ENCODE measurements around the gene XYLT2. TPM values are rescaled to one million over a fixed set of nuclear protein-coding genes. Genes with fewer than 3 reads are reported as not detected.

XYLT2 gene
- total RNA-seq, 2 experiments from 2014 or later: 29.0 to 31.9 TPM

- peaks cover 1% of the 10 kb centered on the region for H3K36me3 Mint-ChIP-seq
- no peak overlapping the region for H3K4me3 Mint-ChIP-seq
- no peaks in the 10 kb centered on the region for H3K9me3 Mint-ChIP-seq
- H3K27me3 Mint-ChIP-seq: no peaks in the 10 kb centered on the region
- POLR2A ChIA-PET: interaction anchor here (1.2 to 1.4 kb wide), 2 partner anchors 8 to 32 kb away, joined by 3 to 4 read pairs; partner anchors contain the start of gene LRRC59
- DNase-seq: no peak
- H3K27ac Mint-ChIP-seq: no peak overlapping the region
- ATAC-seq (ENCODE audit: low read depth): no peak
- peaks cover 16% of the 10 kb centered on the region for H3K4me1 Mint-ChIP-seq
Observed at GRCh38 chr17:50365649-50366393, 19.9 kb downstream of the XYLT2 start.

- H3K27me3 Mint-ChIP-seq: no peaks in the 10 kb centered on the region
- ATAC-seq (ENCODE audit: low read depth): no peak
- no peak for DNase-seq
- no peak overlapping the region for H3K4me3 Mint-ChIP-seq
- no peak overlapping the region for H3K27ac Mint-ChIP-seq
- no peaks in the 10 kb centered on the region for H3K9me3 Mint-ChIP-seq
- peaks cover 9% of the 10 kb centered on the region for H3K36me3 Mint-ChIP-seq
- POLR2A ChIA-PET: no interaction called here
- H3K4me1 Mint-ChIP-seq: peaks cover 20% of the 10 kb centered on the region
Observed at GRCh38 chr17:50367401-50367800, 21.5 kb downstream of the XYLT2 start.

GRCh38 chr17:50370052-50370451 lies 24.1 kb downstream of the XYLT2 start:
- no peak for ATAC-seq (ENCODE audit: low read depth)
- Mint-ChIP-seq H3K4me1 (peaks cover 21% of the 10 kb centered on the region), H3K27ac (no peak overlapping the region), H3K27me3 (no peaks in the 10 kb centered on the region), H3K9me3 (no peaks in the 10 kb centered on the region), H3K4me3 (no peak overlapping the region), H3K36me3 (peaks cover 9% of the 10 kb centered on the region)
- DNase-seq: no peak
- POLR2A ChIA-PET: interaction anchor here (4.7 kb wide), 1 partner anchor 8 kb away, joined by 35 read pairs; no protein-coding TSS in a partner anchor

DNA sequence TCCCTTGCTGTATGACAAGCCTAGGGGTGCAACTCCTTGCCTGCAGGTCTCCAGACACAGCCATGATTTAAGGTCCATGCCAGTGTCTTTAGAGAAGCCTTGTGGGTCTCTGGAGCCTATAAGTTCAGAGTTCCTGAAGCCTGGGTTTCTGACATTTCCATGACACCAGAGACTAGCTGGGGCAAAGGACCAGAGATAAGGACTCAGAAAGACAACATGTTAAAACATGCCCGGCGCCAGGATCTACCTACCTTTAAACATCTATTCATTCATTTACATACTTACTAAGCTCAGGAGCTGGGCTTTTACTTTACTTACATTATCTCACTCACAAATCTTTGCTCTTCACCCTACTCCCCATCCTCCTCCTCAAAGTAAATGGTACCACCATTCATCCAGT lies 25.6 kb downstream of the XYLT2 start:
- Mint-ChIP-seq H3K27me3 (no peaks in the 10 kb centered on the region), H3K4me3 (peak overlapping the region; percentile 98), H3K36me3 (peaks cover 12% of the 10 kb centered on the region), H3K9me3 (no peaks in the 10 kb centered on the region), H3K4me1 (peaks cover 21% of the 10 kb centered on the region), H3K27ac (peak overlapping the region; percentile 100)
- ATAC-seq (ENCODE audit: low read depth): no peak
- POLR2A ChIA-PET: interaction anchor here (1.2 to 4.7 kb wide), 5 partner anchors 9 to 171 kb away, joined by 3 to 39 read pairs (median 21); partner anchors contain the start of genes LRRC59 and XYLT2
- DNase-seq: no peak

GRCh38 chr17:50372222-50372757 lies 26.4 kb downstream of the XYLT2 start:
- ATAC-seq (ENCODE audit: low read depth) (peak; percentile 3), DNase-seq (no peak)
- peak overlapping the region; percentile 100 for H3K27ac Mint-ChIP-seq
- peaks cover 21% of the 10 kb centered on the region for H3K4me1 Mint-ChIP-seq
- no peaks in the 10 kb centered on the region for H3K27me3 Mint-ChIP-seq
- peak overlapping the region; percentile 98 for H3K4me3 Mint-ChIP-seq
- peaks cover 12% of the 10 kb centered on the region for H3K36me3 Mint-ChIP-seq
- no peaks in the 10 kb centered on the region for H3K9me3 Mint-ChIP-seq
- POLR2A ChIA-PET: interaction anchor here (0.6 to 4.7 kb wide), 7 partner anchors 9 to 172 kb away, joined by 3 to 39 read pairs (median 8); partner anchors contain the start of genes ACSF2, LRRC59 and XYLT2

DNA sequence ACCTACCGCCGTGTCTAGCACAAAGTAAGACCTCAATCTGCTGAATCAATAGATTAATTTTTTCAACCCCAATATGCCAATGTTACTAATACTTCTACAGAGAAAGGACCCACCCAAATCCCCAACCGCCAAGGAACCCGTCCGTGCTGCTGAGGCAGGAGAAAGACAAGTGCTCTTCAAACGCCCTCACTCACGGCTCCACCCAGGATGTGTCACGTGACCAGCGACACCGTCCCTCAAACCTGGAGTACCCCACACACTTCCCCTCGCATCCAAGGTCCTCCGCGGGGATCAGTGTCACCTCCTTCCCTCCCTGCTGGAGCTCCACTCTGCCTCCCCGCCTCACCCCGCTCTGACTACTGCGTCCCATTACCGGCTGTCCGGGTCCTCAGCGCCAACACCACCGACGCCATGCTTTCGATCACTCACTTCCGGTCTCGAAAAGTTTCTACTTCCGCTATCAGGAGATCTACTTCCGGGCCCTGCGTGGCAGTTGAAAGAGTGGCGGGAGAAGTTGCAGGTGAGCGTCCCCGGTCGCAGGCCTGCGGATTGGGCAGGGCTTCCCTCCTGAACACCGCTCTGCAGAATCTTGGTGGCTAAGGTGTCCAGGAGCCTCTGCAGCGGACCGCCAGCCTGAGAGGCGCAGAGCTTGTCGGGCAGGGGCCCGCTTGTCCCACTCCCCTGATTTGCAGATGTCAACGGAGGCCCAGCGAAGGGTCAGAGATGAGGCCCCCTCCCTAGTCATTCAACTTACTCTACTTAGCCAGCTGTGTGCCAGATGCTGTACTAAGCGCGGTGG lies 27.0 kb downstream of the XYLT2 start, which contains the start of the genes EME1 and MRPL27:
Gene EME1 (plus strand): TSS at position 472 of the 799 bp plus-strand sequence. CDS start 1,980 bp downstream, outside the sequence.
Gene MRPL27 (minus strand): TSS at position 427 of the 799 bp plus-strand sequence. CDS start 14 bp downstream, at position 413.
- POLR2A ChIA-PET: interaction anchor here (0.6 to 4.7 kb wide), 7 partner anchors 8 to 53 kb away, joined by 4 to 39 read pairs (median 8); partner anchors contain the start of genes ACSF2, LRRC59 and XYLT2
- DNase-seq (peak; percentile 88), ATAC-seq (ENCODE audit: low read depth) (peak; percentile 88)
- Mint-ChIP-seq H3K4me3 (peak within 1 kb of the TSS; percentile 98), H3K9me3 (no peaks in the 10 kb centered on the region), H3K36me3 (peaks cover 12% of the 10 kb centered on the region), H3K27me3 (no peaks in the 10 kb centered on the region), H3K27ac (peak within 1 kb of the TSS; percentile 100), H3K4me1 (peaks cover 21% of the 10 kb centered on the region)

- no peak for DNase-seq
Observed at GRCh38 chr17:50373705-50374104, 27.8 kb downstream of the XYLT2 start.

GRCh38 chr17:50375858-50376538 lies 30.1 kb downstream of the XYLT2 start:
- H3K4me1 Mint-ChIP-seq: peaks cover 15% of the 10 kb centered on the region
- H3K4me3 Mint-ChIP-seq: no peak overlapping the region
- H3K27me3 Mint-ChIP-seq: no peaks in the 10 kb centered on the region
- no peak for ATAC-seq (ENCODE audit: low read depth)
- POLR2A ChIA-PET: interaction anchor here (0.8 to 4.4 kb wide), 3 partner anchors 21 to 103 kb away, joined by 3 to 39 read pairs (median 4); partner anchors contain the start of gene LRRC59
- H3K27ac Mint-ChIP-seq: no peak overlapping the region
- peaks cover 11% of the 10 kb centered on the region for H3K36me3 Mint-ChIP-seq
- H3K9me3 Mint-ChIP-seq: no peaks in the 10 kb centered on the region
- no peak for DNase-seq

More at GRCh38 chr17:50373705-50374104, 27.8 kb downstream of the XYLT2 start:
- Mint-ChIP-seq H3K4me3 (peak overlapping the region; percentile 98), H3K4me1 (peaks cover 21% of the 10 kb centered on the region), H3K36me3 (peaks cover 11% of the 10 kb centered on the region), H3K9me3 (no peaks in the 10 kb centered on the region), H3K27ac (peak overlapping the region; percentile 100), H3K27me3 (no peaks in the 10 kb centered on the region)
- ATAC-seq (ENCODE audit: low read depth): no peak
- POLR2A ChIA-PET: interaction anchor here (1.0 to 4.7 kb wide), 6 partner anchors 8 to 52 kb away, joined by 3 to 39 read pairs (median 14); partner anchors contain the start of genes ACSF2, LRRC59 and XYLT2

DNA sequence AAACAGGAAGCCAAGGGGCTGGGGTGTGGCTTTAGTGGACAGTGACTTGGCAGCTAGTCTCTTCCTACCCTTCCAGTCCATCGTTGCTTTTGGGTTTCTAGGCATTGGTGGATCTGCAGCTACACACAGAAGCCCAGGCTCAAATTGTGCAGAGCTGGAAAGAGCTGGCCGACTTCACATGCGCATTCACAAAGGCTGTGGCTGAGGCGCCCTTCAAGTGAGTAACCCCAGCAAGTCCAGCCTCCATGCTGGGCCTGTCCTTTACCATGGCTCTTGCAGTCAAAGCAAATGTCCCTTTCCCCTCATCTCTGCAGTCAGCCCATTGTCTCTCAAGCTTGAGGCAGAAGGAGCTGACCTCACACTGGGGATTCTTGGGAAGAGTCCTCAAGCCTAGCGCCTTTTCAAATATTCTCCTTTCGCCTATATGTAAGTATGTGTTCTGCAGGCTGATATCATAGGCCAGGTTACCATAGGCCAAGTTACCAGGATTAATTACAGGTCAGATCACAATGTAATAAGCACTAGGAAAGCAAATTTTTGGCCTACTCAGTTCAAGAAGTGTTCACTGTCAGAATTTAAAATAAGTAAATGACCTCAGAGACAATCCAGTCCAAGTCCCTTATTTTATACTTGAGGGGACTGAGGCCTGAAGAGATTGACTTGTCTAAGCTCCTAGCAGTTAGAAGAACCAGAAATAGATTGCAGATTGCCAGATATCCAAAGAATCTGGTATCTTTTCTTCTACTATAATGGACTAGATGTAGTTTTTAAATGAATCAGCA lies 33.6 kb downstream of the XYLT2 start:
- no peak overlapping the region for H3K4me3 Mint-ChIP-seq
- peak overlapping the region; percentile 40 for H3K27ac Mint-ChIP-seq
- H3K4me1 Mint-ChIP-seq: no peaks in the 10 kb centered on the region
- POLR2A ChIA-PET: interaction anchor here (0.9 to 1.4 kb wide), 3 partner anchors 17 to 18 kb away, joined by 3 read pairs; partner anchors contain the start of gene LRRC59
- peaks cover 3% of the 10 kb centered on the region for H3K36me3 Mint-ChIP-seq
- ATAC-seq (ENCODE audit: low read depth) (no peak), DNase-seq (no peak)
- no peaks in the 10 kb centered on the region for H3K9me3 Mint-ChIP-seq
- no peaks in the 10 kb centered on the region for H3K27me3 Mint-ChIP-seq

- H3K27me3 Mint-ChIP-seq: no peaks in the 10 kb centered on the region
- H3K36me3 Mint-ChIP-seq: peaks cover 7% of the 10 kb centered on the region
- H3K27ac Mint-ChIP-seq: no peak overlapping the region
- ATAC-seq (ENCODE audit: low read depth) (no peak), DNase-seq (no peak)
- no peak overlapping the region for H3K4me3 Mint-ChIP-seq
- H3K4me1 Mint-ChIP-seq: no peaks in the 10 kb centered on the region
- POLR2A ChIA-PET: interaction anchor here (0.9 to 1.7 kb wide), 4 partner anchors 8 to 19 kb away, joined by 3 to 5 read pairs (median 4); partner anchors contain the start of genes LRRC59 and MRPL27
- no peaks in the 10 kb centered on the region for H3K9me3 Mint-ChIP-seq
Observed at GRCh38 chr17:50380369-50381259, 34.7 kb downstream of the XYLT2 start.

GRCh38 chr17:50381260-50381815 lies 35.4 kb downstream of the XYLT2 start:
- DNase-seq (no peak), ATAC-seq (ENCODE audit: low read depth) (no peak)
- Mint-ChIP-seq H3K27ac (no peak overlapping the region), H3K36me3 (peaks cover 7% of the 10 kb centered on the region), H3K9me3 (no peaks in the 10 kb centered on the region), H3K4me1 (no peaks in the 10 kb centered on the region), H3K27me3 (no peaks in the 10 kb centered on the region), H3K4me3 (no peak overlapping the region)
- POLR2A ChIA-PET: interaction anchor here (0.5 to 1.7 kb wide), 4 partner anchors 8 to 20 kb away, joined by 3 to 5 read pairs (median 4); partner anchors contain the start of genes LRRC59 and MRPL27
